Breast epithelium (tissue), 4 donors: ENCODE data around the gene POU3F3. TPM values are rescaled to one million over a fixed set of nuclear protein-coding genes. Genes with fewer than 3 reads are reported as not detected.

Experiments used
- DNase-seq, 2 donors: peaks; one replicate each; pipeline ENCODE4 v3.0.0-alpha.2; 2019; ENCODE audit warnings: low spot score in 2 of 2
- H3K27ac ChIP-seq, 2 donors: fragments of 200-600 bp; sonication (generic) in 1 of 2; one replicate each; pipeline ENCODE4 v1.5.1; 2016 to 2019; ENCODE audit warnings: mild to moderate bottlenecking in 1 of 2
- H3K27me3 ChIP-seq, 2 donors: fragments of 200-600 bp; sonication (generic) in 1 of 2; one replicate each; pipeline versions ENCODE4 v1.5.1 to v1.6.0; 2017 to 2019; ENCODE audit warnings: control low read depth in 1 of 2, mild to moderate bottlenecking in 1 of 2
- H3K36me3 ChIP-seq: fragments of 200-600 bp; one replicate; pipeline ENCODE4 v1.5.1; 2019
- H3K4me1 ChIP-seq, 2 donors: fragments of 200-600 bp; sonication (generic); one replicate each; pipeline ENCODE4 v1.5.1; 2016 to 2019; ENCODE audit warnings: control low read depth in 1 of 2
- H3K4me3 ChIP-seq, 3 donors: fragments of 200-600 bp; sonication (generic); 1 replicate in 2 of 3; 2 replicates in 1 of 3; pipeline ENCODE4 v1.5.1; 2016 to 2019; ENCODE audit warnings: mild to moderate bottlenecking in 3 of 3, moderate library complexity in 2 of 3
- H3K9me3 ChIP-seq, 2 donors: fragments of 200-600 bp; sonication (generic) in 1 of 2; one replicate each; pipeline ENCODE4 v1.5.1; 2016 to 2019; ENCODE audit warnings: control low read depth in 1 of 2
- POLR2A ChIP-seq: fragments of 450-650 bp; IDR thresholded peaks from one replicate; pipeline ENCODE4 v1.6.1; 2016; ENCODE audit warnings: antibody characterized with exemption, mild to moderate bottlenecking, moderate library complexity
- POLR2AphosphoS5 ChIP-seq, 3 donors: sonication (generic); formaldehyde crosslinking; IDR thresholded peaks; one replicate each; pipeline ENCODE4 v1.6.1; 2017; ENCODE audit warnings: antibody characterized with exemption in 3 of 3
- intact Hi-C: fragments of 100-400 bp; cut with DNase I; formaldehyde crosslinking; loops from one replicate; pipeline ENCODE4 v1.15.1; 2023; ENCODE audit warnings: low total_unique reads
- total RNA-seq, 3 donors: library from RNA; depleted of rRNA; stranded (reverse); fragments of >200 nt; gene quantifications; one replicate each; pipeline ENCODE4 v1.1.0, GENCODE V29; 2016
- TF ChIP-seq, protein P1 (sequence below), 3 donors: fragments of 450-650 bp; IDR thresholded peaks; one replicate each; pipeline ENCODE4 v1.5.1; 2016 to 2017; ENCODE audit warnings: antibody characterized with exemption in 3 of 3, mild to moderate bottlenecking in 3 of 3, moderate library complexity in 3 of 3

POU3F3 gene
- total RNA-seq, 3 donors from 2014 or later, result 0.32 to 3.4 (median 0.98) TPM

DNA sequence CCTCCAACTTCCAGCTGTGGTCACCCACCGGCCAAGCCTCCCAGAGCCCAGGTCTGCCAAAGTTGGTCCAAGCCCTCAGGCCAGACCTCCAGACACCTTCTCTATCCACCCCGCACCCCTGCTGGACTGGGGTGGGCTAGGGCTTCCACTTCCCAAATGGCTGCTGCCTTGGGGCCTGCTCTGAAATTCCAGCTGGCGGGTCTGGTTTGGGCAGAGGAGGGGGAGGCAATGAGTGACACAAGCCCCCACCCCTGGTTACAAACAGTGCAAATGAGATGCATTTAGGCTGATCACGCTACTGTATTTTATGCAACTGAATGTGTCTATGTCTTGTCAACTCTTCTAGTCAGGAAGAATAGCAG lies 14.6 kb downstream of the POU3F3 start:
- no peak for DNase-seq
- H3K36me3 ChIP-seq, result no peaks in the 10 kb centered on the region
- H3K4me3 ChIP-seq, result no peak overlapping the region
- TF ChIP-seq, protein P1, sequence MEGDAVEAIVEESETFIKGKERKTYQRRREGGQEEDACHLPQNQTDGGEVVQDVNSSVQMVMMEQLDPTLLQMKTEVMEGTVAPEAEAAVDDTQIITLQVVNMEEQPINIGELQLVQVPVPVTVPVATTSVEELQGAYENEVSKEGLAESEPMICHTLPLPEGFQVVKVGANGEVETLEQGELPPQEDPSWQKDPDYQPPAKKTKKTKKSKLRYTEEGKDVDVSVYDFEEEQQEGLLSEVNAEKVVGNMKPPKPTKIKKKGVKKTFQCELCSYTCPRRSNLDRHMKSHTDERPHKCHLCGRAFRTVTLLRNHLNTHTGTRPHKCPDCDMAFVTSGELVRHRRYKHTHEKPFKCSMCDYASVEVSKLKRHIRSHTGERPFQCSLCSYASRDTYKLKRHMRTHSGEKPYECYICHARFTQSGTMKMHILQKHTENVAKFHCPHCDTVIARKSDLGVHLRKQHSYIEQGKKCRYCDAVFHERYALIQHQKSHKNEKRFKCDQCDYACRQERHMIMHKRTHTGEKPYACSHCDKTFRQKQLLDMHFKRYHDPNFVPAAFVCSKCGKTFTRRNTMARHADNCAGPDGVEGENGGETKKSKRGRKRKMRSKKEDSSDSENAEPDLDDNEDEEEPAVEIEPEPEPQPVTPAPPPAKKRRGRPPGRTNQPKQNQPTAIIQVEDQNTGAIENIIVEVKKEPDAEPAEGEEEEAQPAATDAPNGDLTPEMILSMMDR (IDR thresholded peaks at IDR 0.05), result no peak
- TF ChIP-seq POLR2A, result no peak
- no peak for TF ChIP-seq POLR2AphosphoS5 (IDR thresholded peaks at IDR 0.05)
- intact Hi-C loops, result no loop called here
- peaks cover 0 to 8% of the 10 kb centered on the region in 2 donors for H3K4me1 ChIP-seq
- H3K27ac ChIP-seq, result no peak overlapping the region
- no peaks in the 10 kb centered on the region for H3K9me3 ChIP-seq
- H3K27me3 ChIP-seq, result peaks cover 2 to 95% of the 10 kb centered on the region in 2 donors

DNA sequence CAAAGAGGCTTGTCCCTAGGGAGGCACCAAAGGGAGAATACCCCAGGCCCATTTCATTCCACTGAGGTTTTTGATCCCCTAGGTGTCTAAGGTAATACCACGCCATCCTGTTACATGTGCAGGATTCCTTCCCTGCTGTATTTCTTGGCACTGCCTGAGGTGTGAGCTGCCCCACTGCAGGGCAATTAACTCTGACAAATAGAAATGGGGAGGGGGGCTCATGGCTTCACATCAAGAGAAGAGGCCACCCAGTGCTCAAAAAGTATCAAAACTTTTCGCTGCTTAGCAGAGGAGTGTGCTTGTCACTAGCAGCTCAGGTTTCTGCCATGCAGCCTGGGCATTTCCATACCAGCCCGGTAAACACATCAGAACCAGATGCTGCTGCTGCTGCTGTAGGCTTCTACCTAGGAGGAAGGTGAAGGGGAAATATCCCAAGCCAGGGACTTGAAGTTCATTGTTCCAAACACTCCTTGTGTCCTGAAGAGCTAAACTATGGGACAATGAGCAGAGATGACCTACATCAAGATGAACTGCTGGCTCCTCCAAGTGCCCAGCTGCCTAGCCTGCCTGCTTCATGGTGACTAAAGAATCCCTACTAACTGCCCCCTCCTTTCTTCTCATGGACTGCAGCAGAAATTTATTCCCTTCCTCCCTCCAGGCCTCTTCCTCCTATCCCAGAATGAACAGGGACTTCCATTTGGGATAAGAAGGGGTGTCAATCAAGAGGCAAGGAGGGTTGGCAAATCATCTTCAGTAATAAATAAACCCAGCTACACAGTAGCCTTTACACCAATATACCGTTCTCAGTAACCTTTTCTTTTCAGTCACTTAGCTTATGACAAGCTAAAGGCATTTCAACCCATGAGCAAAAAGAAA lies 16.4 kb downstream of the POU3F3 start:
- no peak for DNase-seq
- Histone ChIP-seq H3K4me1 (peaks cover 0 to 8% of the 10 kb centered on the region in 2 donors), H3K9me3 (no peaks in the 10 kb centered on the region), H3K4me3 (no peak overlapping the region), H3K27me3 (peaks cover 2 to 77% of the 10 kb centered on the region in 2 donors), H3K27ac (no peak overlapping the region), H3K36me3 (no peaks in the 10 kb centered on the region)
- intact Hi-C loops, result no loop called here
- TF ChIP-seq POLR2AphosphoS5 (IDR thresholded peaks at IDR 0.05) (no peak), POLR2A (no peak)
- TF ChIP-seq, protein P1 (IDR thresholded peaks at IDR 0.05), result no peak

DNA sequence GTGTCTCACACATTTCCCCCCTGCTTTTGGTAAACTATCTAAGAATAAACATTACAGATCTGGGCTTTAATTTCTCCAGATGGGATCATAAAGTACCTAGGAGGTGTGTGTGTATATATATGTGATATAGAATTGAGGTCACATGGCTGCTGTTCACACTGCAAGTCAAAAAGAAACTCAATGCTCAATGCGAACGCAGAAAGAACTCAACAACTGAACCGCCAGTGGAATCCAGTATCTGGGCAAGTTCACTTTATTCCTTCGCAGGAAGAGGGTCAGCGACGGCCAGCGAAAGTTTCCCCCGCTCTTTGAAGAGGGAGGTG lies 17.7 kb downstream of the POU3F3 start:
- intact Hi-C loops, result no loop called here
- H3K4me3 ChIP-seq, result peak overlapping the region in 2 of 3 donors; percentile 59 to 72
- TF ChIP-seq, protein P1 (IDR thresholded peaks at IDR 0.05), result no peak
- TF ChIP-seq POLR2A, result no peak
- TF ChIP-seq POLR2AphosphoS5 (IDR thresholded peaks at IDR 0.05), result no peak

DNA sequence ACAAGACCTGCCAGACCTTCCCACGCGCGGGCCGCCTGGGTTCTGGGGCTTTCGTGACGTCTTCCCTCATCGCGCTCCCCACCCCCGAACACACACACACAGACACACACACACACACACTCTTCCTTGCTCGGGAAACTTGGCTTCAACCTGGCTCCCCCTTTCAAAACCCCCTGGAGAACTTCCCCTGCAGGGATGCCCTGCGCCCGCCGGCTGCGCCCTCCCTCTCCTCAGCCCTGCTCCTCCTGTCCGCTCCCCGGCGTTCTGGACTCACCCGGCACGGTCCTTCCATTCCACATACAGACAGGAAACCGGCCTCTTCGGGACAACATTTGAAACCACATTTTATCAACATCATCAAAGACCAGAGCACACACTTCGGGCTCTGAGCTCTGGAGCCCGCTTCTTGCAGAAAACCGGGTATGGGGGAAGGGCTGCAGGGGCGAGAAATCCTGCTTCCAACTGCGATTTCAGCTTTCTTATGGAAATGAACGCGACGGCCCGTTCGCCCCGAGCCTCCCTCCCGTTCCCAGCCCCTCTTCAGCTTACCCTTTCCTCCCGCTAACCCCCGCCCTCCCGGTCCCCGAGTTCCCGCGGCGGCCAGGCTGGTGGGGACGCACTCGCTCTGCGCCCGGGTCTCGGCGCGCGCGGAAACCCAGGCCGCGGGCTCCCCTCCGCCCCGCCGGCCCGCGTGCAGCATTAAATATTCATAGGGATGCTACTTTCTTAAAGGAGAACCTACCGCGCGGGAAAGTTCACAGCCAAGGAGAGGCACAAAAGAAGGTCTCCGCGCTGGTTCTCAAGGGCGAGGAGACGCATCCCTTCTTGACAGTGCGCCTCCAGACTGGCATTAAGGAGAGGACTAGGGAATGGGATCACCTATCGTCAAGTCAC lies 18.3 kb downstream of the POU3F3 start:
- intact Hi-C loops, result no loop called here
- Histone ChIP-seq H3K4me3 (peak overlapping the region; percentile 49 to 72 (median 59)), H3K4me1 (peaks cover 0 to 8% of the 10 kb centered on the region in 2 donors), H3K27me3 (peaks cover 0 to 62% of the 10 kb centered on the region in 2 donors), H3K9me3 (no peaks in the 10 kb centered on the region), H3K27ac (peak overlapping the region in 1 of 2 donors; percentile 9), H3K36me3 (no peaks in the 10 kb centered on the region)
- TF ChIP-seq POLR2A, result no peak
- no peak for TF ChIP-seq POLR2AphosphoS5 (IDR thresholded peaks at IDR 0.05)
- TF ChIP-seq, protein P1 (IDR thresholded peaks at IDR 0.05), result no peak
- DNase-seq, result no peak

More for the DNA sequence above, 17.7 kb downstream of the POU3F3 start:
- H3K4me1 ChIP-seq, result peaks cover 0 to 8% of the 10 kb centered on the region in 2 donors
- no peak overlapping the region for H3K27ac ChIP-seq
- DNase-seq, result no peak
- peaks cover 0 to 64% of the 10 kb centered on the region in 2 donors for H3K27me3 ChIP-seq
- H3K9me3 ChIP-seq, result no peaks in the 10 kb centered on the region
- no peaks in the 10 kb centered on the region for H3K36me3 ChIP-seq
